ENCODE data around the gene CD58.

The CD58 gene

DNA sequence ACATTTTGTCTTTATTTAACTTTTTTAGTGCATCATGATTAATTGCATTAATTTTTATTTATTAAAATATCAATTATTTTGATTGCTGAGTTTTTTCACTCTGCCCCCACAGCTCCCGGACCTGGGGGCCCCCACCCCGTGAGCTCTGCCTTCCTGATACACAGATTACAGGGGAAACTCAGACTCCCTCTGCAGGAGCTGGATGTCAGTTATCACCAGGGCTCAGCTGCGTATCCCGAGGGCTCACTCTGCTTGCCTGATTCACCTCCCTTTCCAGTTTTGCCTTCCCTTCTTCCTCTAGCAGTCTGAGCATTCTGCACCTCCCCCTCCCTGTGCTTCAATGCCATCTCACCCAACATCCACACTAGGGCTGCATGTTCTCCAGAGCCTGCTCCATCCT lies 99.6 kb downstream of the CD58 start:
- no peak for DNase-seq (ENCODE audit: low read depth)

DNA sequence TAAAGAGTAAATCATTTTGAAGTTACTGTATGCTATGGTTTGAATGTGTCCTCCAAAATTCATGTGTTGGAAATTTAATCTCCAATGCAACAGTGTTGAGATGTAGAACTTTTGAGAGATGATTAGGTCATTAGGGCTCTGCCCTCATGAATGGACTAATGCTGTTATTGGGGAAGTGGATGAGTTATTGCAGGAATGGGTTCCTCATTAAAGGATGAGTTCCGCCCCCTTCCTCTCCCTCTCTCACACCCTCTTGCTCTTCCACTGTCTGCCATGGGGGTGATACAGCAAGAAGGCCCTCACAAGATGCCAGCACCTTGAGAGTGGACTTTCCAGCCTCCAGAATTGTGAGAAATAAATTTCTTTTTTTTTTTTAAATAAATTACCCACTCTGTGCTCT lies 100.2 kb downstream of the CD58 start:
- DNase-seq (ENCODE audit: low read depth): no peak

DNA sequence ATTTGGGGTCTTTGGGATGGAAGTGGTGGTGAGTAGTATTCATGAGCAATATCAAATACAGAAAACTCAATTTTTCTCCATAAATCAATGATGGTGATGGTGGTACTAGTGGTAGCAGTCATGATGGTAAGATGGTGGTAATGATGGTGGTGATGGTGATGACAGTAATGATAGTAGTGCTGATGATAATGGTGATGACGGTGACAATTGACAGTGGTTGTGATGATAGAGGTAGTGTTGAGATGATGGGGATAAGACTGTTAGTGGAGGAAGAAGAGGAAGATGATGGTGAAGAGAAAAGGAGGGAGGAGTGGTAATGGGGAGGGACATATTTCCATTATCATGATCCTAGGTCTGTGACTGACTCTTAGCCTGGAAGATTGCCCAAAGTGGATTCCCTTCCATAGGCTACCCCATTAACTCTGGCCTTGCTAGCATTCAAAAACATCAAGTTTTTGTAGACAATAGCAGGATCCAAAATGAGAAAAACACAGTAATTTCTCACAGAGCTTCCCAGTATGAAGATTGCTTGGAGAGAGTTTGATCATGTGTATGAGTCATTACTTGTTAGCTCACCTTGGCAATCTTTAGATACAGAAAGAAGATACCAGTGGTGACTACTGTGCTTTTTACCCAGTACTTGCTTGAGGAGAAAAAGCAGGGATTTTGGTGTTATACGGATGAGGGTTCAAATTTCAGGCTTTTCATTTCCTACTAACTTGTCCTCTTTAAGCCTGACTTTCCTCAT lies 103.8 kb downstream of the CD58 start:
- DNase-seq (ENCODE audit: low read depth): no peak

DNA sequence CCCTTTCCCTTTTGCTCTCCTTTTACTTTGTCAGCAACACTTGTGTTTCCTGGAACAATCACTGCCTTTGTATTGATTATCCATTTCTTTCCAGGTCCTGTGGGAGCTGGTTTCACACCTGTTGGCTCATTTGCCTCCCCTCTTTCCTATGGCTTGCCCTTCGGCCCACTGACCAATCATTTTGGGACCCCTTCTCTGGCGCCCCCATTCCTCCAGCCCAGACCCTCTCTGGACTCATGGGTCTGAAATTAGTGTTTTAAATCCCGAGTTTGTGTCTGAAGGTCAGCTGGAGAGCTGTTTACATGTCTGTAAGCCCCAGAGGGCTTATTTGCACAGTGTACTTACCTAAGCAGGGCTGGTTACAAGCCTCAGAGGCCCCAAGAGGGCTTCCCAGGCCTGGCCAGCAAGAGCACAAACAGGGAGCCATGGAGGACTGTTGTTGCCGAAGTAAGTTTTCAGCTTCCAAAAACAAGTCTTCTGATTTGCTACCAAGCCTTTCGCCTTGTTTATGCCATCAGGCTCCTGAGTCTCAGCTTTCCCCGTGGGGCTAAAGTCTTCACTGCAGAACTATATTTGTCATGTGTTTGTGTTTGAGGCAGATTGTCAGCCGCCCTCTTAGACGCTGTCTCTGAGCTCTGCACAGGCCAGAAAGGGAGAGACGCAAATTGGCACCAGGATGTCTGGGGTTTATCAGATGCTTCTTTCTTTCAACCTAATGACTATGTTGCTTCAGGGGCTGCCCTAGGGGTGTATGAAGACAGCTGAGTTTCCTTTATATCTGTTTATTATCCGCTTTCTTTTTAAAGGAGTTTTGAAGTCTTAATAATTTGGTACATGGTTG lies 104.8 kb downstream of the CD58 start:
- DNase-seq (ENCODE audit: low read depth): no peak

DNA sequence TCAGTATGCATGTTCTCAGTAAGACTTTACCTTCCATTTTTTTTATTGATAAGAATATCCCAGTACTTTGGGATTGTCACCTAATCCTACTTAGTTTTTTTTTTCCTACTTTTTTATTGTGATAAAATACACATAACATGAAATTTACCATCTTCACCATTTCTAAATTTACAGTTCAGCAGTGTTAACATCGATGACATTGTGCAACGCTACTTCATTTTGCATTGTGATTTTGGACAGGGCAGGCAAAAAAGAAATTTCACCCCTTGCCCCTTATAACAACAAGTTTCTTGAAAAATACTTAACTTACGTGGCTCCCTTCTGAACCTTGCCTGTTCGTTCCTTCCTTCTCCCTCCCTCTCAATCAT lies 105.4 kb downstream of the CD58 start:
- no peak for DNase-seq (ENCODE audit: low read depth)
